Astrocyte (in vitro differentiated cells and primary cell): Measurements from ENCODE around the gene PTK7. TPM values are rescaled to one million over a fixed set of nuclear protein-coding genes. Genes with fewer than 3 reads are reported as not detected.

ENCODE experiments used
- DNase-seq: peaks from one replicate; pipeline ENCODE4 v3.0.0-alpha.2; 2010; ENCODE audit warnings: low read depth
- FAIRE-seq: peaks from 2 replicates; lab custom pipeline; 2011; peaks lifted over from hg19 to GRCh38; lab: Jason Lieb, UNC
- H2AFZ ChIP-seq: 2 replicates; pipeline ENCODE4 v1.6.0; 2012; ENCODE audit warnings: low read depth, low read length, inconsistent platforms
- H3K27ac ChIP-seq: 2 replicates; pipeline ENCODE4 v1.5.1; 2011; ENCODE audit warnings: low read depth, low read length, inconsistent platforms
- H3K27me3 ChIP-seq: 2 replicates; pipeline ENCODE4 v1.6.0; 2011; ENCODE audit warnings: low read length, inconsistent platforms; ENCODE audit not compliant: insufficient read depth
- H3K36me3 ChIP-seq: 2 replicates; pipeline ENCODE4 v1.5.1; 2011; ENCODE audit warnings: low read length, inconsistent platforms; ENCODE audit not compliant: insufficient read depth
- H3K4me1 ChIP-seq: 2 replicates; pipeline ENCODE4 v1.5.1; 2011; ENCODE audit warnings: low read length, inconsistent platforms; ENCODE audit not compliant: insufficient read depth
- H3K4me2 ChIP-seq: 2 replicates; pipeline ENCODE4 v1.6.0; 2012; ENCODE audit warnings: low read length, inconsistent platforms
- H3K4me3 ChIP-seq: 2 replicates; pipeline ENCODE4 v1.5.1; 2011; ENCODE audit warnings: low read depth, mild to moderate bottlenecking, low read length, inconsistent platforms; ENCODE audit not compliant: insufficient read depth
- H3K79me2 ChIP-seq: 2 replicates; pipeline ENCODE4 v1.6.0; 2012; ENCODE audit warnings: mild to moderate bottlenecking, low read length, inconsistent platforms; ENCODE audit not compliant: insufficient read depth
- H3K9ac ChIP-seq: 2 replicates; pipeline ENCODE4 v1.6.0; 2012; ENCODE audit warnings: mild to moderate bottlenecking, low read length, inconsistent platforms
- H3K9me3 ChIP-seq: 2 replicates; pipeline ENCODE4 v1.5.1; 2012; ENCODE audit warnings: low read depth, mild to moderate bottlenecking, low read length, inconsistent platforms; ENCODE audit not compliant: insufficient read depth
- H4K20me1 ChIP-seq: 2 replicates; pipeline ENCODE4 v1.6.0; 2012; ENCODE audit warnings: low read length, inconsistent platforms; ENCODE audit not compliant: insufficient read depth
- H3K27ac Mint-ChIP-seq: one replicate; pipeline ENCODE4 v1.8.0; 2021; ENCODE audit warnings: mild to moderate bottlenecking, mixed read lengths; ENCODE audit not compliant: unreplicated experiment
- H3K27me3 Mint-ChIP-seq: one replicate; pipeline ENCODE4 v1.8.0; 2021; ENCODE audit warnings: low read depth, mixed read lengths; ENCODE audit not compliant: unreplicated experiment
- H3K36me3 Mint-ChIP-seq: one replicate; pipeline ENCODE4 v1.8.0; 2021; ENCODE audit warnings: low read depth, mixed read lengths; ENCODE audit not compliant: unreplicated experiment
- H3K4me1 Mint-ChIP-seq: one replicate; pipeline ENCODE4 v1.8.0; 2021; ENCODE audit warnings: low read depth, mixed read lengths; ENCODE audit not compliant: unreplicated experiment
- H3K4me3 Mint-ChIP-seq: one replicate; pipeline ENCODE4 v1.8.0; 2021; ENCODE audit warnings: mild to moderate bottlenecking, moderate library complexity, mixed read lengths; ENCODE audit not compliant: unreplicated experiment
- H3K9me3 Mint-ChIP-seq: one replicate; pipeline ENCODE4 v1.8.0; 2021; ENCODE audit warnings: mild to moderate bottlenecking, mixed read lengths; ENCODE audit not compliant: unreplicated experiment
- CTCF ChIP-seq: IDR thresholded peaks from 2 replicates; pipeline ENCODE4 v1.5.1; 2011; ENCODE audit warnings: low read depth, mild to moderate bottlenecking, inconsistent platforms, low read length, moderate library complexity; ENCODE audit not compliant: insufficient read depth
- EZH2 ChIP-seq: IDR thresholded peaks from 2 replicates; pipeline ENCODE4 v1.6.1; 2012; ENCODE audit warnings: mild to moderate bottlenecking, low read length, inconsistent platforms; ENCODE audit not compliant: insufficient read depth
- total RNA-seq: library from RNA; stranded (reverse); gene quantifications from 2 replicates; pipeline ENCODE4 v1.2.1, GENCODE V29; 2021

The PTK7 gene
- total RNA-seq, 1 donor from 2014 or later, result 506 TPM

- peaks cover 26% of the 10 kb centered on the region for H3K4me1 Mint-ChIP-seq
- DNase-seq (no peak), FAIRE-seq (no peak)
- H3K9me3 ChIP-seq, result no peaks in the 10 kb centered on the region
- no peaks in the 10 kb centered on the region for H3K27me3 ChIP-seq
- H3K4me2 ChIP-seq, result peak overlapping the region; percentile 97
- H3K36me3 Mint-ChIP-seq, result peaks cover 9% of the 10 kb centered on the region
- H3K9ac ChIP-seq, result peak overlapping the region; percentile 99
- peak overlapping the region; percentile 92 for H3K4me3 Mint-ChIP-seq
- peak overlapping the region; percentile 48 for H3K27ac Mint-ChIP-seq
- H3K27me3 Mint-ChIP-seq, result no peaks in the 10 kb centered on the region
- peak overlapping the region; percentile 91 for H3K27ac ChIP-seq
- peaks cover 42% of the 10 kb centered on the region for H4K20me1 ChIP-seq
- no peak for TF ChIP-seq EZH2
- no peak for TF ChIP-seq CTCF
- no peaks in the 10 kb centered on the region for H3K9me3 Mint-ChIP-seq
- peak overlapping the region; percentile 98 for H3K4me3 ChIP-seq
- peaks cover 61% of the 10 kb centered on the region for H3K79me2 ChIP-seq
- H3K4me1 ChIP-seq, result peaks cover 35% of the 10 kb centered on the region
- no peaks in the 10 kb centered on the region for H3K36me3 ChIP-seq
- peak overlapping the region; percentile 64 for H2AFZ ChIP-seq
Observed at GRCh38 chr6:43077333-43077809, 1.3 kb downstream of the PTK7 start.

GRCh38 chr6:43077981-43078511, 1.9 kb downstream of the PTK7 start:
- peaks cover 49% of the 10 kb centered on the region for H4K20me1 ChIP-seq
- TF ChIP-seq CTCF (no peak), EZH2 (no peak)
- H3K9me3 ChIP-seq, result no peaks in the 10 kb centered on the region
- peak overlapping the region; percentile 97 for H3K4me2 ChIP-seq
- peaks cover 35% of the 10 kb centered on the region for H3K4me1 ChIP-seq
- Mint-ChIP-seq H3K27ac (peak overlapping the region; percentile 48), H3K4me1 (peaks cover 27% of the 10 kb centered on the region), H3K9me3 (no peaks in the 10 kb centered on the region), H3K36me3 (peaks cover 9% of the 10 kb centered on the region), H3K4me3 (peak overlapping the region; percentile 92), H3K27me3 (no peaks in the 10 kb centered on the region)
- H3K9ac ChIP-seq, result peak overlapping the region; percentile 99
- H3K79me2 ChIP-seq, result peaks cover 68% of the 10 kb centered on the region
- no peak overlapping the region for H2AFZ ChIP-seq
- H3K4me3 ChIP-seq, result peak overlapping the region; percentile 98
- no peaks in the 10 kb centered on the region for H3K27me3 ChIP-seq
- H3K27ac ChIP-seq, result peak overlapping the region; percentile 91
- H3K36me3 ChIP-seq, result no peaks in the 10 kb centered on the region
- no peak for FAIRE-seq
- DNase-seq, result peak; percentile 52

GRCh38 chr6:43078691-43079090, 2.6 kb downstream of the PTK7 start:
- Histone ChIP-seq H3K9me3 (no peaks in the 10 kb centered on the region), H4K20me1 (peaks cover 56% of the 10 kb centered on the region), H2AFZ (no peak overlapping the region), H3K79me2 (peaks cover 74% of the 10 kb centered on the region), H3K4me2 (peak overlapping the region; percentile 97), H3K4me1 (peaks cover 35% of the 10 kb centered on the region), H3K27me3 (no peaks in the 10 kb centered on the region), H3K27ac (peak overlapping the region; percentile 91), H3K4me3 (peak overlapping the region; percentile 98), H3K36me3 (no peaks in the 10 kb centered on the region), H3K9ac (peak overlapping the region; percentile 99)
- DNase-seq (peak; percentile 84), FAIRE-seq (no peak)
- Mint-ChIP-seq H3K36me3 (peaks cover 9% of the 10 kb centered on the region), H3K27me3 (no peaks in the 10 kb centered on the region), H3K4me3 (peak overlapping the region; percentile 92), H3K4me1 (peaks cover 32% of the 10 kb centered on the region), H3K27ac (peak overlapping the region; percentile 48), H3K9me3 (no peaks in the 10 kb centered on the region)
- TF ChIP-seq CTCF, result no peak
- TF ChIP-seq EZH2, result no peak
